Kidney tubule cell (primary cell): Measurements from ENCODE around the gene MAD1L1.
"Not testable (repeated sequence)": the region's sequence is repeated elsewhere in the genome, so short reads cannot be mapped to it uniquely, and the experiment has no call there.

ENCODE experiments used
- DNase-seq: peaks from one replicate; pipeline ENCODE4 v3.0.0-alpha.2; 2018; ENCODE audit warnings: low spot score

MAD1L1 gene

DNA sequence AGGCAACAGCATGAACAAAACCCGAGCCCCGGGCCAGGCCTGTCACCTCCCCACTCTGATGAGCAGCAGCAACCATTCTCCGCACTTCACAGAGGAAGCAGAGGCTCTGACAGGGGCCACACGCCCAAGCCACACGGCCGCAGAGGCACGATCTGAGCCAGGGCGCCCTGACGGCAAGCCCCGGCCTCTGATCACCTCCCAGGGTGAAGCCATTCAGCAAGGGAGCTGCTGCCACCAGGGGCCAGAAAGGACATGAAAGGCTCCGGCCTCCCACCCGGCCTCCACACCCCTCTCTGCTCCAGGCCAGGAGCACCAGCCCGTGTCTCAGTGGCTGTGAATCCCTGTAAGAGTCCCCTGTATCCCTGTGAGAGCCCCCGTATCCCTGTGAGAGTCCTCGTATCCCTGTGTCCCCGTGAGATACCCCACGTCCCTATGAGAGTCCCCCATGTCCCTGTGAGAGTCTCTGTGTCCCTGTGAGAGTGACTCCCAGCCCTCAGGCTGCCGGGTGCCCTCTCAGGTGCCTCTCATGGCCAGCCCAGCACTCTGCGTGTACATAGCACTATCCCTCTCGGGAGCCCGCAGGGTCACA is 187.8 kb downstream of the MAD1L1 start:
- no peak for DNase-seq

- no peak for DNase-seq
Measured at GRCh38 chr7:2044311-2044882, 188.3 kb downstream of the MAD1L1 start.

GRCh38 chr7:2043316-2044039 is 189.3 kb downstream of the MAD1L1 start:
- no peak for DNase-seq

DNA sequence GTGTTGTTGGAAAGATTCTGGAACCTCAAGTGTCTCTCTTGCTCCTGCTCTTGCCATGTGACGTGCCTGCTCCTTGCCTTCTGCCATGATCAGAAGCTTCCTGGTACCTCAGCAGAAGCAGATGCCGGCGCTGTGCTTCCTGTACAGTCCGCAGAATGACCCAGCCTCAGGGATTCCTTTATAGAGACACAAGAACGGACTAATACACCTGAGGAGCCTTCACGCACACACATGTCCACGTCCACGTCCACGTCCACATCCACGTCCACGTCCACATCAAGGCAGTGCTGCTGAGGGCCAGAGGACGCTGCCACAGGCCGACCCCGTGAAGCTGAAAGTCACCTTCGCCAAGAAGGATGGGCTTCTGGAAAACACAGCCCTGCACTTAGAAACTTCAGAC is 190.1 kb downstream of the MAD1L1 start:
- no peak for DNase-seq

GRCh38 chr7:2041496-2042367 is 191.0 kb downstream of the MAD1L1 start:
- DNase-seq = no peak

- no peak for DNase-seq
Measured at GRCh38 chr7:2040893-2041270, 191.9 kb downstream of the MAD1L1 start.

GRCh38 chr7:2040201-2040892 is 192.4 kb downstream of the MAD1L1 start:
- DNase-seq = no peak

- DNase-seq = no peak
Measured at GRCh38 chr7:2038931-2039728, 193.6 kb downstream of the MAD1L1 start.

DNA sequence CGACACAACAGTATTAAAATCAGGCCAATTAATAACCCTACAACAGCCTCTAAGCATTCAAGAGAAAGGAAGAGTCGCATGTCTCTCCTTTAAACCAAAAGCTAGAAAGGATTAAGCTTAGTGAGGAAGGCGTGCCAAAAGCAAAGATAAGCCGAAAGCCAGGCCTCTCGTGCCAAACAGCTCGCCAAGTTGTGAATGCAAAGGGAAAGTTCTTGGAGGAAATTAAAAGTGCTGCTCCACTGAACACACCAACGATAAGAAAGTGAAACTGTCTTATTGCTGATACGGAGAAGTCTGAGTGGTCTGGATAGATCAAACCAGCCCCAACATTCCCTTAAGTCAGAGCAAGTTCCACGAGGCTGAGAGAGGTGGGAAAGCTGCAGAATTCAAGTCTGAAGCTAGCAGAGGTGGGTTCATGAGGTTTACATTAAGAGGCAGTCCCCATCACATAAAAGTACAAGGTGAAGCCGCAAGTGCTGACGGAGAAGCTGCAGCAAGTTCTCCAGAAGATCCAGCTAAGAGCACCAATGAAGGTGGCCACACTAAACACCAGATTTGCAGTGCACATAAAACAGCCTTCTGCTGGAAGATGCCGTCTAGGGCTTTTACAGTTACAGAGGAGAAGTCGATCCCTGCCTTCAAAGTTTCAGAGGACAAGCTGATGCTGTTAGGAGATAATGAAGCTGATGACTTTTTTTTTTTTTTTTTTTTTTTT is 194.8 kb downstream of the MAD1L1 start:
- DNase-seq = peak; percentile 22

- DNase-seq = no peak
Measured at GRCh38 chr7:2037301-2037807, 195.4 kb downstream of the MAD1L1 start.

- no peak for DNase-seq
Measured at GRCh38 chr7:2036786-2037185, 196.0 kb downstream of the MAD1L1 start.

DNA sequence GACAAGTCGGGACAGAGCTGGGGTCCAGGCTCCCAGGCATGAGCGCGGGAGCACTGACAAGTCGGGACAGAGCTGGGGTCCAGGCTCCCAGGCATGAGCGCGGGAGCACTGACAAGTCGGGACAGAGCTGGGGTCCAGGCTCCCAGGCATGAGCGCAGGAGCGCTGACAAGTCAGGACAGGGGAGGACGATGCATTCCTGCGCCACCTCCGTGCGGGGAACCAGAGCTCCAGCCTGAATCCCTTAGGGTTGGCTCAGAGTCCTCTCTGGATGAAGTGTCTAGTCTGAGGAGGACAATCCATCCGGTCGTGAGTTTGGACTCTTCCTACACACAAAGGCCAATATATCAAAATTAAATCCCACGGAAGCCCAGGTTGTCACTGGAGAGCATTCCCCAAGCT is 196.5 kb downstream of the MAD1L1 start:
- DNase-seq = not testable (repeated sequence)

DNA sequence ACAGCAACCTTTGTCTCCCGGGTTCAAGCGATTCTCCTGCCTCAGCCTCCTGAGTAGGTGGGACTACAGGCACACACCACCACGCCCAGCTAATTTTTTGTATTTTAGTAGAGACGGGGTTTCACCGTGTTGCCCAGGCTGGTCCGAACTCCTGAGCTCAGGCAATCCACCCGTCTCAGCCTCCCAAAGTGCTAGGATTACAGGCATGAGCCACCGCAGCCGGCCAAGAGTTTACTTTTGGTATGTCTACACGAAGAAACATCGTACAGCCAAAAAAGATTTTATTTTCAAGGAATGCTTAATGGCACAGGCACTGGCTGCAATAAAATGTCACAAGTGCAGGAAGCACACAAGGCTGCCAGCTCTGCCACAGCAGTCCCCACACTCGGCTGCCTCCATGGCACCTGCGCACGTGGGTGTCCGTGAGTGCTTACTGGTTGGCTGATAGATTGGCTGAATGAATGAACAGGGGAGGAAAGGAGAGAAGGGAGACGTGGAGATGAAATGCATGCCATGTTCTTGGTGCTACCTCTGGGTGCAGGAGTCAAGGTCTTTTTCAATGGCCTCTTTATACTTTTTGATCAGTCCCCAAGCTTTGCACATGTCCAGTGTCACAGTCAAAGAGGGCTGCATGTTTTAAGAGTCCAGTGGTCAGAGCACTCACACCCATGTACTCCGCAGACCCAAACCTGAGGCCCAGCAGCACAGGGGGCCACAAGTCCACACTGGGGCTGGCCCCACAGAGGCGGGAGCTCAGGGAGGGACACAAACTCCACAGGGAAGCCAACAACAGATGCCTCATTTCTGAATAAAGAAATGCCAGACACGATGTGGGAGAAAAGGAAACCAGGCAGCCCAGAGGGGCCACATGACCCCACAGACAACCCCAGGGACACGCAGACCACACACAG is 198.2 kb downstream of the MAD1L1 start:
- DNase-seq = no peak

- no peak for DNase-seq
Measured at GRCh38 chr7:2033586-2034135, 199.1 kb downstream of the MAD1L1 start.

DNA sequence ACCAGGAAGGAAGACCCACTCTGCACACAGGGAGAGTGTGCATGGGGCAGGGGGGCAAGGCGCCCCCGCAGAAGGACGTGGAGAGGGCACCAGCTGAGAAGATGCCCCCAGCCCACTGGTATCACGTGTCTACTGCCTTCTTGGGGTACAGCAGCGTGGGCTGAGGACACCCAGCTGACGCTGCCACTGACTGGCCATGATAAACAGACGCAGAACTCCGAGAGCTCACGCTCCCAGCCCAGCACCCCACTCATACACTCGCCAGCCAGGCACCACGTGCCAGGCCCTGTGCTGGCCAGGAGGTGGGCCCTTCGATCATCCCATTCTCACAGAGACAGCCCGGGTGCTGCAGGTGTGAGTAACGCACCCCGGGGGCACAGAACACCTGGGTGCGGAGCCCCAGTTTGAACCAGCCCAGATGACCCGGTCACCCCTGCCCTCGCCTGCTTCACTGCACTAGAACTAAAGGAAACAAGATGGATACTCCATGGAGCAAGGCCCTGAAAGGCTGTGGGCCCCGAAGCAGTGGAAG is 199.8 kb downstream of the MAD1L1 start:
- DNase-seq = no peak

DNA sequence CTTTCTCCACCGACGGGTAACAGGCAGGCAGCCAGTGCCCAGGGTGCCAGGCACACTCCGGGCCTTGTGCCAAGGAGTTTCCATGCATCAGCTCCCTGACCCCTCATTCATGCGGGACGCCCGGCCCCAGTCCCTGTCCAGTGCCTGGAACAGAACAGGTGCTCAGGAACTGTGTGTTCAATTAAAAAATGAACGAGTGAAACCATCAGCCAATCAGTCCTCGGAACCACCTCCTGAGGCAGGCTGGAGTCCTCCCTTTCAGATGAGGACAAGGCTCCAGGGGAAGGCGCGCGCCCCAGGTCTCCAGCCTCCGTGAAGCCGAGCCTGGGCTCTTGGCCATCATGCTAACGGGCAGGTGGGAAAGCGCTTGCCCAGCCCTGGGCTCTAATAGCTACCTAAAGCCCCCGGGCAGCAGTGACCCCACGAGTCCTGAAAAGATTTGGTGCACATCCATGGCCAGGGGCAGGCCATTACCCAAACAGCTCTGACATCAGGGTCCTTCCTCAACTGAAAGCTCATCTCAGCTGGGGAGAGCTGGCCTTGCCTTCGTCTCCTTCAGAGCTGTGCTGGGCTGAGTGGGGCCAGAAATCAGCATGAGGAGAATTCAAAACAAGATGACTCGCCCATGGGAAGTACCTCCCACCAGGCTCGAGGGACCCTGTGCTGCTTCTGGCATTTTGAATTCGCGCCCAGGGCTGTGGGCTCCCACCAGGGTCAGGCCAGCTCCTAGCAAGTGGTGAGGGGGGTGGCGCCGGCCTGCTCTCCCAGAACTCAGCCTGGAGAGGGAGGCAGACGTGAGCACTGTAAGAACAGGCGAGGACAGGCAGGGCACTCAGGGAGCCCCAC is 200.5 kb downstream of the MAD1L1 start:
- DNase-seq = peak; percentile 58

GRCh38 chr7:2031451-2031845 is 201.3 kb downstream of the MAD1L1 start:
- DNase-seq = no peak
